Liver (tissue), 9 donors: ENCODE measurements around the gene GSTA1. TPM values are rescaled to one million over a fixed set of nuclear protein-coding genes. Genes with fewer than 3 reads are reported as not detected.
"Not testable (repeated sequence)": the region's sequence is repeated elsewhere in the genome, so short reads cannot be mapped to it uniquely, and the experiment has no call there.

Experiments
- DNase-seq: peaks from one replicate; pipeline ENCODE4 v3.0.0-alpha.2; 2017; ENCODE audit warnings: low spot score
- H3K27ac ChIP-seq, 2 donors: one replicate each; pipeline ENCODE4 v1.7.0; 2013; ENCODE audit warnings: inconsistent platforms in 2 of 2, low read length in 2 of 2, control low read depth in 1 of 2, low read depth in 1 of 2, mild to moderate bottlenecking in 1 of 2
- H3K27me3 ChIP-seq, 4 donors: one replicate each; pipeline versions ENCODE4 v1.6.1 to v1.7.0; 2013; ENCODE audit warnings: low read length in 3 of 4, inconsistent platforms in 1 of 4, mild to moderate bottlenecking in 1 of 4, moderate library complexity in 1 of 4; ENCODE audit not compliant: control insufficient read depth in 4 of 4, insufficient read depth in 4 of 4
- H3K36me3 ChIP-seq, 4 donors: one replicate each; pipeline versions ENCODE4 v1.6.1 to v1.7.0; 2013; ENCODE audit warnings: low read length in 3 of 4, mild to moderate bottlenecking in 3 of 4, low read depth in 1 of 4, moderate library complexity in 1 of 4; ENCODE audit not compliant: control insufficient read depth in 4 of 4, insufficient read depth in 3 of 4
- H3K4me1 ChIP-seq, 4 donors: one replicate each; pipeline versions ENCODE4 v1.6.1 to v1.7.0; 2013; ENCODE audit warnings: low read length in 3 of 4, mild to moderate bottlenecking in 3 of 4, moderate library complexity in 1 of 4; ENCODE audit not compliant: control insufficient read depth in 4 of 4, insufficient read depth in 4 of 4
- H3K4me3 ChIP-seq, 3 donors: one replicate each; pipeline versions ENCODE4 v1.6.1 to v1.7.0; 2013; ENCODE audit warnings: low read length in 3 of 3, control low read depth in 1 of 3, low read depth in 1 of 3, mild to moderate bottlenecking in 1 of 3
- H3K9ac ChIP-seq, 2 donors: one replicate each; pipeline ENCODE4 v1.7.0; 2013; ENCODE audit warnings: low read length in 2 of 2, mild to moderate bottlenecking in 2 of 2, moderate library complexity in 2 of 2, control low read depth in 1 of 2, low read depth in 1 of 2
- H3K9me3 ChIP-seq, 4 donors: one replicate each; pipeline versions ENCODE4 v1.6.1 to v1.7.0; 2013; ENCODE audit warnings: low read length in 3 of 4; ENCODE audit not compliant: control insufficient read depth in 4 of 4
- EGR1 ChIP-seq, 2 donors: IDR thresholded peaks; 2 replicates each; pipeline ENCODE4 v1.6.1; 2016 to 2018; ENCODE audit warnings: antibody characterized with exemption in 2 of 2, low read depth in 2 of 2
- FOXA2 ChIP-seq: IDR thresholded peaks from 2 replicates; pipeline ENCODE4 v1.6.1; 2016; ENCODE audit warnings: antibody characterized with exemption
- HNF4A ChIP-seq, 2 donors: conservative IDR thresholded peaks; 2 replicates each; pipeline ENCODE4 v1.6.1; 2016; ENCODE audit warnings: antibody characterized with exemption in 2 of 2, mild to moderate bottlenecking in 2 of 2
- HNF4G ChIP-seq: IDR thresholded peaks from 2 replicates; pipeline ENCODE4 v1.6.1; 2016; ENCODE audit warnings: antibody characterized with exemption
- JUND ChIP-seq, 2 donors: IDR thresholded peaks; 2 replicates each; pipeline ENCODE4 v1.6.1; 2016; ENCODE audit warnings: antibody characterized with exemption in 2 of 2
- RXRA ChIP-seq, 2 donors: IDR thresholded peaks; 2 replicates each; pipeline ENCODE4 v1.6.1; 2017 to 2018; ENCODE audit warnings: antibody characterized with exemption in 2 of 2, mild to moderate bottlenecking in 1 of 2
- WGBS: extraction: QIAGEN DNeasy Blood & Tissue Kit; methylation state at CpG from one replicate; pipeline ENCODE4 v1.1.7; 2013; 5-methylcytosine and 5-hydroxymethylcytosine counted together
- polyA plus RNA-seq, 2 donors: library from polyadenylated mRNA; stranded (reverse) in 1 of 2; unstranded in 1 of 2; fragments of 200-250 nt in 1 of 2; fragments of >200 nt in 1 of 2; fragmentation: Nextera tagmentation in 1 of 2; extraction: Ambion mirVana in 1 of 2; gene quantifications; one replicate each; pipeline versions ENCODE4 v1.2.1 to v1.2.3, GENCODE V29; 2013 to 2015
- total RNA-seq, 2 donors: library from RNA; depleted of rRNA; stranded (reverse); fragments of >200 nt; gene quantifications; one replicate each; pipeline ENCODE4 v1.2.3, GENCODE V29; 2014
- TF ChIP-seq, protein P1 (sequence below): IDR thresholded peaks from 2 replicates; pipeline ENCODE4 v1.6.1; 2016; ENCODE audit warnings: antibody characterized with exemption
- TF ChIP-seq, protein P2 (sequence below): IDR thresholded peaks from 2 replicates; pipeline ENCODE4 v1.6.1; 2016; ENCODE audit warnings: antibody characterized with exemption
- TF ChIP-seq, protein P3 (sequence below): fragments of 150-350 bp; IDR thresholded peaks from 2 replicates; pipeline ENCODE4 v1.5.1; 2017; ENCODE audit warnings: improper control_type of control experiment, low read depth, low read length; ENCODE audit not compliant: missing input control
- donor health status: healthy.
- donor health status: healthy.
- donor health status: healthy.
- donor health status: healthy.
- donor health status: healthy.

The GSTA1 gene
- total and polyA plus RNA-seq, 4 donors = 59.4 to 247 (median 145) TPM

- TF ChIP-seq JUND (IDR thresholded peaks at IDR 0.05) = no peak
- no peak for TF ChIP-seq RXRA (IDR thresholded peaks at IDR 0.05)
- Histone ChIP-seq H3K4me1 (no peaks in the 10 kb centered on the region), H3K9ac (no peak overlapping the region), H3K36me3 (no peaks in the 10 kb centered on the region), H3K27me3 (no peaks in the 10 kb centered on the region), H3K4me3 (no peak overlapping the region), H3K27ac (no peak overlapping the region), H3K9me3 (no peaks in the 10 kb centered on the region)
- no peak for DNase-seq
- WGBS = 91% methylated on average over 37 of the region's 37 CpGs
Measured at GRCh38 chr6:52829046-52829817, 25.6 kb upstream of the GSTA1 start.

- H3K9ac ChIP-seq, H3K36me3 ChIP-seq, H3K4me1 ChIP-seq, H3K27ac ChIP-seq, H3K27me3 ChIP-seq, H3K4me3 ChIP-seq, DNase-seq, H3K9me3 ChIP-seq: not testable (repeated sequence)
- 93% methylated on average over 4 of the region's 4 CpGs for WGBS
Measured at GRCh38 chr6:52828621-52829020, 25.0 kb upstream of the GSTA1 start.

- not testable (repeated sequence) for DNase-seq, H3K9me3 ChIP-seq
- WGBS = 88% methylated on average over 1 of the region's 1 CpG
Measured at GRCh38 chr6:52827073-52827783, 23.6 kb upstream of the GSTA1 start.

GRCh38 chr6:52826513-52826912, 22.9 kb upstream of the GSTA1 start:
- no peaks in the 10 kb centered on the region for H3K36me3 ChIP-seq
- TF ChIP-seq, protein P1, sequence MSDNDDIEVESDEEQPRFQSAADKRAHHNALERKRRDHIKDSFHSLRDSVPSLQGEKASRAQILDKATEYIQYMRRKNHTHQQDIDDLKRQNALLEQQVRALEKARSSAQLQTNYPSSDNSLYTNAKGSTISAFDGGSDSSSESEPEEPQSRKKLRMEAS = no peak
- TF ChIP-seq, protein P2, sequence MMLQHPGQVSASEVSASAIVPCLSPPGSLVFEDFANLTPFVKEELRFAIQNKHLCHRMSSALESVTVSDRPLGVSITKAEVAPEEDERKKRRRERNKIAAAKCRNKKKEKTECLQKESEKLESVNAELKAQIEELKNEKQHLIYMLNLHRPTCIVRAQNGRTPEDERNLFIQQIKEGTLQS = no peak
- TF ChIP-seq, protein P3, sequence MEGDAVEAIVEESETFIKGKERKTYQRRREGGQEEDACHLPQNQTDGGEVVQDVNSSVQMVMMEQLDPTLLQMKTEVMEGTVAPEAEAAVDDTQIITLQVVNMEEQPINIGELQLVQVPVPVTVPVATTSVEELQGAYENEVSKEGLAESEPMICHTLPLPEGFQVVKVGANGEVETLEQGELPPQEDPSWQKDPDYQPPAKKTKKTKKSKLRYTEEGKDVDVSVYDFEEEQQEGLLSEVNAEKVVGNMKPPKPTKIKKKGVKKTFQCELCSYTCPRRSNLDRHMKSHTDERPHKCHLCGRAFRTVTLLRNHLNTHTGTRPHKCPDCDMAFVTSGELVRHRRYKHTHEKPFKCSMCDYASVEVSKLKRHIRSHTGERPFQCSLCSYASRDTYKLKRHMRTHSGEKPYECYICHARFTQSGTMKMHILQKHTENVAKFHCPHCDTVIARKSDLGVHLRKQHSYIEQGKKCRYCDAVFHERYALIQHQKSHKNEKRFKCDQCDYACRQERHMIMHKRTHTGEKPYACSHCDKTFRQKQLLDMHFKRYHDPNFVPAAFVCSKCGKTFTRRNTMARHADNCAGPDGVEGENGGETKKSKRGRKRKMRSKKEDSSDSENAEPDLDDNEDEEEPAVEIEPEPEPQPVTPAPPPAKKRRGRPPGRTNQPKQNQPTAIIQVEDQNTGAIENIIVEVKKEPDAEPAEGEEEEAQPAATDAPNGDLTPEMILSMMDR = no peak
- TF ChIP-seq HNF4A (conservative IDR thresholded peaks at IDR 0.05) (no peak), JUND (IDR thresholded peaks at IDR 0.05) (no peak), EGR1 (IDR thresholded peaks at IDR 0.05; ENCODE audit: low read depth in 2 of 2) (no peak), HNF4G (no peak), FOXA2 (no peak)
- H3K4me1 ChIP-seq = no peaks in the 10 kb centered on the region
- H3K9ac ChIP-seq = no peak overlapping the region
- no peak overlapping the region for H3K27ac ChIP-seq
- no peaks in the 10 kb centered on the region for H3K27me3 ChIP-seq
- no peak overlapping the region for H3K4me3 ChIP-seq
- no peak for DNase-seq
- 17% methylated on average over 1 of the region's 1 CpG for WGBS
- no peaks in the 10 kb centered on the region for H3K9me3 ChIP-seq

More at GRCh38 chr6:52827073-52827783, 23.6 kb upstream of the GSTA1 start:
- H3K36me3 ChIP-seq, H3K27me3 ChIP-seq, H3K4me3 ChIP-seq, H3K9ac ChIP-seq, H3K4me1 ChIP-seq, H3K27ac ChIP-seq: not testable (repeated sequence)
